ENCODE measurements around the gene FBP2.
A peak's percentile ranks its signal among the peaks of the same experiment; 100 is the strongest.

- TF ChIP-seq CTCF (IDR thresholded peaks at IDR 0.05; ENCODE audit: insufficient read depth, low read length) (peak; percentile 44), GABPA (IDR thresholded peaks at IDR 0.05; ENCODE audit: low read depth) (no peak), POLR2AphosphoS5 (IDR thresholded peaks at IDR 0.05; ENCODE audit: low read depth) (no peak)
Observed at GRCh38 chr9:94623253-94623652, 29.6 kb upstream of the FBP2 start.
